ENCODE measurements around the gene DPYD.
"Not testable (repeated sequence)": the region's sequence is repeated elsewhere in the genome, so short reads cannot be mapped to it uniquely, and the experiment has no call there.

The DPYD gene

DNA sequence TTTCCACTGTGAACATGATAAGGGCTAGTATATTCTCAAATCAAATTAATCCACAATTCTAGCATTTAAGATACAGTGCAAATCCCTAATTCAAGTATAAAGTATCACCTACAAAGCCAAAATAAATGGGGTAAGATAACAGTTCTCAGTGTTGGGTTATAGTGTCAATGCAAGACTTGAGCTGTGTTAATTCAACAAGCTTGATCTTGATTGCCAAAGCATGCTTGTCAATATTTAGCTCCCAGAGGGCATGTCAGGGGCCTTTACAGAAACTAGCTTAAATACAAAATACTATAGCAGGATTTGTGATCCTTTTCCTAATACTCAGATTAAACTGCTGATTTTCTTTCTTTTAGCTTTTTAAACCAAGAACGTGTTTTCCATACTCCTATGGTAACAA, 658.0 kb downstream of the DPYD start:
- no peak for DNase-seq

GRCh38 chr1:97258597-97258996, 662.2 kb downstream of the DPYD start:
- DNase-seq: no peak

GRCh38 chr1:97254731-97255463, 665.9 kb downstream of the DPYD start:
- no peak for DNase-seq

DNA sequence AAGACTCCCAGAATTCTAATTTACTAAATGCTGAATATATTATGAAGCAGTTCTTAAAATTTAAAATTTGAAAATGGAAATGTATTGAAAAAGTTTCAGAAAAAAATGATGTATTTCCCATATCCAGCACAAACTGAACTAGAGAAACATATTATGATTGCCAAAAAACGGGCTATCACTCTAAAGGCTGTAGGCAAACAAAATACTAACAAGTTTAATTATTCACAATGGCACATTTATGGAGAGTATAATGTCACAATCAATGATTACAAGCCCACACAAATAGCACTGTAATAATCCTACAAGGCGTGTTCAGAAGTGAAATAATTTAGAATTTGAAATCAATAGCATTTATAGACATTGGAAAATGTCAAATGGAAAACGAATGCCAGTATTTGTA, 667.9 kb downstream of the DPYD start:
- no peak for DNase-seq

GRCh38 chr1:97252076-97252475, 668.8 kb downstream of the DPYD start:
- peak; percentile 16 for DNase-seq

- DNase-seq: no peak
Measured at GRCh38 chr1:97247196-97247595, 673.6 kb downstream of the DPYD start.

DNA sequence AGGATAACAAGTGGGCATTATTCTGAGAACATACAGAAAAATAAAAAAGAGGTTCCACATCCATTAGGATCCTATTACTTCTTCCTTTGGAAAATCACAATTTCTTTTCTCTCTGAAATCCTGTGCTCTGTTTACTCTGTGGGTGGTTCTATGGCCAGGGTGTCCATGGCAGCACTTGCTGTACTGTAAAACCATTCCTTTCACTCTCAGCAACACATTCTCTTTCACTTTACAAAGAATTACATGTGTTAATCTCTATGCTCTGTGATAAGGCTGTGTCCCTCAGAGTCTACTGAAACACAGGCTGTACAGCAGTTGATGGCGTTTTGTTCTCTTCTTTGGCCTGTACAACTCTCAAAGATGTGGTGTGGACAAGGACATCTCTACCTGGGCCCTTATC, 675.2 kb downstream of the DPYD start:
- DNase-seq: no peak

DNA sequence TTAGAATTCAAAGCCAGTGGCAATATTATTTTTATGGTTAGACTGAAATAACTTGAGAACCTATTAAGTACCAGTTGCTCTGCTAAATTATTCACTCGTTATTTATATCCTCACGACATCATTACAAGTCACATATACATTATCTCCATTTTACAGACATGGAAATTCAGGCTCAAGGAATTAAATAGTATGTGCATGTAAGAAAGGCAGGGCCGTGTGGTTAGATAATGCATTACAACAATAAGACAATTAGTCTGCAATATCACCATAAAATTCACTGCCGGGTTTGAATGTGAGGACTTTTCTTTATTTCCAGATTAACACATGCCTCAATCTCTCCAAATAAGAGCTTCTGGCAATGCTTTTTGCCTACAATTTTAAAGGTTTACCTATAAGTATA, 675.8 kb downstream of the DPYD start:
- DNase-seq: no peak

GRCh38 chr1:97243973-97244560, 676.8 kb downstream of the DPYD start:
- DNase-seq: no peak

- no peak for DNase-seq
Measured at GRCh38 chr1:97238816-97239215, 682.0 kb downstream of the DPYD start.

DNA sequence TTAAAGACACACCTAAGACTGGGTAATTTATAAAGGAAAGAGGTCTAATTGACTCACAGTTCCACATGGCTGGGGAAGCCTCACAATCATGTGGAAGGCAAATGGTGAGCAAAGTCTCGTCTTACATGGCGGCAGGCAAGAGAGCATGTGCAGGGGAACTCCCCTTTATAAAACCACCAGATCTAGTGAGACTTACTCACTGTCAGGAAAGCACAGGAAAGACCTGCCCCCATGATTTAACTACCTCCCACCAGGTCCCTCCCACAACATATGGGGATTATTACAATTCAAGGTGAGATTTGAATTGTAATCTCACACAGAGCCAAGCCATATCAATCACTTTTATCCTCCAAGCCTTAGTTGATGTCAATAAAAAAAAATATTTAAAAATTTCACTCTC, 689.5 kb downstream of the DPYD start:
- DNase-seq: not testable (repeated sequence)

- no peak for DNase-seq
Measured at GRCh38 chr1:97212671-97213070, 708.2 kb downstream of the DPYD start.

DNA sequence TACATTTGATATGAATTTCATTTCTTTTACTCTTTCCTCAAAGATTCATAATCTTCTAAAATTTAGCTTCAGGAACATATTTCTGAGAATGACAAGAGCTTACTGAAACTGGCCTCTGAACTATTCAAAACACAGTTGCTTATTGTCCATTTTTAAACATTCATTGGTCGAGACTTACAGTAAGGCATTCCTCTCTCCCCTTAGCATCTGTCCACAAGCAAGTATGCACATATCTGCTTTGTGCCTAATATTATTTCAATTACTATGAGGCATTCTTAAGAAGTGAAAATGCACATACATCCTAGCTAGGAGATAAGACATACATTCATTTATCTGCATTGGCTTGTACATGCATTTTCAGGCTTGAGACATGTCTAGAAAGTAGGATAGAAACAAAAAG, 710.5 kb downstream of the DPYD start:
- DNase-seq: no peak

DNA sequence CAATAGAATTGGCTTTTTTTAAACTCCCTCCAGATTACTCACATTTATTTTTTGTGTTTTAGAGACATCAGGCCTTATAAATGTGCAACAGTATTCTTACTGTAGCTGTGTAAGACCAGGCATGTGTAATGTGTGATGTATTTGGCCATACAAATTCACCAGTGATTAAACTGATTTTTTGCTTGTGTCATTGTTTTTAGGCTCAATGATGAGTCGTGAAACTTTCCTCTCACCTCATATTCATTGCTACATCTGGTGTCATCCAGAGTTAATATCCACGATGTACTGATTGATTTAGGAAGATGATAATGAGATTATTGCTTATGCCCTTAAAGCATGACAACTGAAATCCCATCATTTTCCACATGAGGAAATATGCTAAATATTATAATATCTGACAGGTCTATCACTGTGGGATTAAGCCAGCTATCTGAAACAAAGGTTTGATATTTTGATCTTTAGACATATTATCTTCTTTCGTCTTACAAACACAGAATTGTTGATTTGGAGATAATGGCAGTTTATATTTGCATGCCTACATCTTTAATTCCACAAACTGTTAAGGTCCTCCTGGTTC, 711.4 kb downstream of the DPYD start:
- no peak for DNase-seq

DNA sequence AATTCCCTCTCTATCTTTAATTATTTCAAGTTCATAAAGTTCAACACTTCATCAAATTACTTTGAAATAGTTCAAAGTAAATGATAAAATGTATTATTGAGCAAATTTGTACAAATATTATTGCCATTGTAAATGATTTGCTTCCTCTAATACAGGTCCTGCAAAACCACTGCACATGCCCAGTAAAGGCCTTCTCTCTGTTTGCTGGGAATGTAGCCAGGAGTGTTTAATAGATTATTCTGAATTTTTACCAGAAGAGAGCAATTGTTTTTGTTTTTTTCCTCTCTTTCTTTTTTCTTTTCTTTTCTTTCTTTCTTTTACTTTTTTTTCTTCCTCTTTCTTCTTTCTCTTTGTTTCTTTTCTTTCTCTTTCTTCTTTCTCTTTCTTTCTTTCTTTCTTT, 713.0 kb downstream of the DPYD start:
- DNase-seq: no peak

DNA sequence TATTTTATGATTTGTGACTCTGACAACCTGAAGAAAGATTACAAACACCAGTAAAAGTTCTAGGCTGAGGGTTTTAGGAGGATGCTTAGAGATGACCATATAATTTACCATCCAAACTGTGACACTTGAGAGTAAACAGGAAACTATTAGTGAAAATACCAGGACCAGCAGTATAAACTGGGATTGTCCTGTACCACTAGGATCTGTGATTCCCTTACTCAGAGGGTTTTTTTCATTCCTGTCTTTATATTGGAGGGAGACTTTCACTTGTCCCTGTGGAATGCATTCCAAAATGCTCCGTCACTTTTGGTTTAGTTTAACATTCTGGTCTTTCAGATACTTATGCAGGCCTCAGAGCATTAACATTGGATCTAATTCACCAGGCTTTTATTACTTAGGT, 716.4 kb downstream of the DPYD start:
- DNase-seq: no peak

DNA sequence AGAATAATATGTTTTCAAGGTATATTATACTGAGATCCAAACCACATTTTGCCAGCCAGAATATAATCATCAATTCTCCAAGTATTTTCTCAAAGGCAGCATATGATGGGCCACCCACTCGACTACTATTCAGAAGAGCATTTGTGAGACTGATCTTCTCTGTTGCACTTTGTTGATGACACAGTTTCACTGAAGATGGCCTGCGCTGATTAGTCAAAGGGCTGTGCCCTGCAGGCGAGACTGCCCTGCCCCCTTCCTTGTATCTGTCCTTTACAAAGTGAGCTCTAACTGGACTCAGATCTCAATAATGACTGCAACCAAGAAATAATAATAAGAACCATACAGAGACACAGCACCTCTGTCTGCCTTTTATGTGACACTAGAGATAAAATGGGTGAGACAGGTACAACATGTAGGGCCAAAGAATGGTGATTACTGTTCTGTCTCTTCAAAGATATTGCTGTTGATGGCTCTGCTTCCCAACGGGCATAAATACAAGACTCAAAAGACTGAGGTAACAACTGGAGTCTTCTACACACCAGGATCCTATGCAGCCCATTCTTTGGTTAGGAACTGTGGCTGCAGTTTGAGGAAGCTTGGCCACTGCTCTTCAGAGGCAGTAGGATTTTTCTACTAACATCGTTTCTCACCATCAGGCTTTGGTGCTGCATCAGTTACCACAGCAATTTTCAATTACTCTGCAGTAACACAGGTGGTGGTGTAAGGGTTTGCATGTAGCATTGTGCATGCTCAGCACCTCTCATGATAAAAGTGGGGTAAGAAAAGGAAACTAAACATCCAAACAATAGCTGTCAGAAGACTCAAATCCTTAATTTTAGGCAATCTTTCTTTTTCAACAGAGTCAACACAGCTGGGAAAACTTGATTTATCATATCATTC, 718.1 kb downstream of the DPYD start:
- DNase-seq: no peak

DNA sequence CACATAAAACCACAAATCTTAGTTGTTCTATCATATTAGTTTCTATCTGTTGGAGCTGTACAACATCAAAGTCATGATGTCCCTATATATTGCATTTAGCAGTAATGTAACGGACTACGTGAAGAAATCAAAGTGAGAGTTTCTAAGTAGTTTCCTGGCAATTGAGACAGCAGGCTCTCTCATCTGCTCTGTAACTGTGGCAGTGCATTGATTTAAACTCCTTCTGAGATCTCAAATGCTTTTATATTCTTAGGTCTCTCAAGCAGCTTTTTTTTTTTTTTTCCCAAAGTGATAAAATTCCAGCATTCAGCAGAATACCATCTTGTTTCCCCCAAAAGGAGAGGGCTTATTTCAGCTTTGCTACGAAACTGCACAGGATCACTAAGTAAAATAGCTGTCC, 719.2 kb downstream of the DPYD start:
- no peak for DNase-seq

- DNase-seq: no peak
Measured at GRCh38 chr1:97200595-97200994, 720.2 kb downstream of the DPYD start.

DNA sequence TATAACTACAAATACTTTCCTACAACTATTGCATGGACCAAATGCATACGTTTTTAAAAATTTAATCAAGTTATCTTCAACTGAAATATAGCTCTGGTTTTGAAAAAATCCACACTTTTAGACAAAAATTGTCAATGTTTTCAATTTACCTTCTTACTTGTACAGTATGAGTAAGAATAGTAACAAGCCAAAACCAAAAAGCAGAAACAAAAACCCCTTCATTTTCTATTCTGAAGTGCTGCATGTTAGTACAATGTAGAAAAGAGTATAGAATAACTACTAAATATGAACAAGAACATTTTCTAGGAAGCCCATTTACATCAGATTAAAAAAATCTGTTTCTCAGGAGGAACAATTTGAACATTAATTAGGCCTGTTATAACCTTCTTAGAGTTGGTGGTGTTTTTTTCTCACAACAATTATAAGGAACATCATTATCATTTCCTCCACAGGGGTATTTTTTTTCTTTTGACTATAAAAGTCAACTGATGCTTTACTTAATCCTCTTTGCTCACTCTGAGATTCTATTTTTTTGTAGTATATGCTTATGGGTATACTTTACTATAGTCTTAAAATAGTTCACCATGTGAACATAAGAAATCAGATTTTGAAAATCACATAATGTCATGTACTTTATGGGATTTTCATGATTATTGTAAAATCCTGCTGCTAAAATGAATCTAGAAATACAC, 723.9 kb downstream of the DPYD start:
- no peak for DNase-seq

- DNase-seq: peak; percentile 23
Measured at GRCh38 chr1:97192872-97193572, 727.8 kb downstream of the DPYD start.

DNA sequence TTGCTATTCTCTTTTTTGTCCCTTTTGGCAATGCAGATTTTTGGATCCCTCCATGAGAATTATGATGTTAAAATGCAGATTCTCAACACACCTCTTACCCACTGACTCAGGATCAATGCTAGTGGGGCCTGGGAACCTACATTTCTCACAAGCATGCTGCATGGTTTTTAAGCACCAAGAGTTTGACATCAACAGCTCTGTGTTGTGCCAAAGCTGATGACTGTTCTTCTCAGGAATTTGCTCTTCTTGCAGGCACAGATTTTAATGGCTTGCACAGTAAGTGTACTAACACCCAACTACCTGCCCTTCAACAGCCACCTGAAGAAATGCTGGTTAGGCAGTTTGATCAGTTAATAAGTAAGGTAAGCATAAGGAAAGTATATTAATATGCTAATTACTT, 730.5 kb downstream of the DPYD start:
- DNase-seq: no peak

Measured in femur (tissue), 1 donor.